Measurements from ENCODE around the gene NIPAL3. TPM values are rescaled to one million over a fixed set of nuclear protein-coding genes. Genes with fewer than 3 reads are reported as not detected.

NIPAL3 gene
- total RNA-seq, 1 donor from 2014 or later = 31.8 TPM

- intact Hi-C loops (cut with DNase I) = no loop called here
- ATAC-seq (ENCODE audit: poor library complexity) (no peak), DNase-seq (no peak)
These were observed 27.2 kb upstream of the NIPAL3 start for GRCh38 chr1:24388331-24388885.

- intact Hi-C loops (cut with DNase I) = no loop called here
- ATAC-seq (ENCODE audit: poor library complexity) = no peak
- DNase-seq = no peak
These were observed 26.3 kb upstream of the NIPAL3 start for GRCh38 chr1:24389231-24389678.

- DNase-seq (peak; percentile 86), ATAC-seq (ENCODE audit: poor library complexity) (peak; percentile 97)
- intact Hi-C loops (cut with DNase I) = no loop called here
These were observed 24.4 kb upstream of the NIPAL3 start for GRCh38 chr1:24390924-24391782.

- peak; percentile 62 for DNase-seq
- peak; percentile 90 for ATAC-seq (ENCODE audit: poor library complexity)
- intact Hi-C loops (cut with DNase I) = loop anchor here (1.0 kb wide), 1 partner anchor 191 kb away; no protein-coding TSS in a partner anchor
These were observed 23.6 kb upstream of the NIPAL3 start for GRCh38 chr1:24391882-24392603.

- no peak for DNase-seq
- ATAC-seq (ENCODE audit: poor library complexity) = no peak
- intact Hi-C loops (cut with DNase I) = loop anchor here (1.0 kb wide), 1 partner anchor 191 kb away; no protein-coding TSS in a partner anchor
These were observed 23.0 kb upstream of the NIPAL3 start for GRCh38 chr1:24392604-24392946.

- ATAC-seq (ENCODE audit: poor library complexity) (no peak), DNase-seq (no peak)
- intact Hi-C loops (cut with DNase I) = loop anchor here (1.0 kb wide), 1 partner anchor 192 kb away; no protein-coding TSS in a partner anchor
These were observed 22.5 kb upstream of the NIPAL3 start for GRCh38 chr1:24392982-24393650.

GRCh38 chr1:24393892-24394291, 21.7 kb upstream of the NIPAL3 start:
- ATAC-seq (ENCODE audit: poor library complexity) (no peak), DNase-seq (no peak)
- intact Hi-C loops (cut with DNase I) = no loop called here

GRCh38 chr1:24400065-24400464, 15.5 kb upstream of the NIPAL3 start:
- intact Hi-C loops (cut with DNase I) = no loop called here
- DNase-seq (no peak), ATAC-seq (ENCODE audit: poor library complexity) (no peak)

GRCh38 chr1:24403806-24404205, 11.8 kb upstream of the NIPAL3 start:
- ATAC-seq (ENCODE audit: poor library complexity) = no peak

GRCh38 chr1:24406788-24407187, 8.8 kb upstream of the NIPAL3 start:
- ATAC-seq (ENCODE audit: poor library complexity) = no peak
- intact Hi-C loops (cut with DNase I) = no loop called here
- DNase-seq = no peak

More at GRCh38 chr1:24403806-24404205, 11.8 kb upstream of the NIPAL3 start:
- intact Hi-C loops (cut with DNase I) = no loop called here
- DNase-seq = no peak

- intact Hi-C loops (cut with DNase I) = no loop called here
- ATAC-seq (ENCODE audit: poor library complexity) (no peak), DNase-seq (no peak)
These were observed 6.1 kb upstream of the NIPAL3 start for GRCh38 chr1:24409535-24409934.

- ATAC-seq (ENCODE audit: poor library complexity) (no peak), DNase-seq (no peak)
- intact Hi-C loops (cut with DNase I) = no loop called here
These were observed 4.9 kb upstream of the NIPAL3 start for GRCh38 chr1:24410750-24411149.

- DNase-seq = no peak
- intact Hi-C loops (cut with DNase I) = no loop called here
- ATAC-seq (ENCODE audit: poor library complexity) = no peak
These were observed 3.6 kb upstream of the NIPAL3 start for GRCh38 chr1:24411963-24412362.

GRCh38 chr1:24412408-24412807, 3.2 kb upstream of the NIPAL3 start:
- intact Hi-C loops (cut with DNase I) = no loop called here
- no peak for DNase-seq
- ATAC-seq (ENCODE audit: poor library complexity) = no peak

- DNase-seq = peak; percentile 85
- ATAC-seq (ENCODE audit: poor library complexity) = peak; percentile 80
- intact Hi-C loops (cut with DNase I) = no loop called here
These were observed 2.0 kb upstream of the NIPAL3 start, which contains the start of gene STPG1 for GRCh38 chr1:24413350-24414163. Gene STPG1, minus strand, starts transcription at chr1:24413782. Its CDS starts 12,394 bp downstream, at chr1:24401388.

GRCh38 chr1:24414775-24415333, 748 bp upstream of the NIPAL3 start:
- no peak for ATAC-seq (ENCODE audit: poor library complexity)
- peak; percentile 42 for DNase-seq
- intact Hi-C loops (cut with DNase I) = loop anchor here (5.0 kb wide), 1 partner anchor 87 kb away; the partner anchor contains the start of gene RCAN3

- DNase-seq = peak; percentile 41
- intact Hi-C loops (cut with DNase I) = loop anchor here (5.0 kb wide), 1 partner anchor 86 kb away; the partner anchor contains the start of gene RCAN3
- ATAC-seq (ENCODE audit: poor library complexity) = peak; percentile 4
These were observed 486 bp downstream of the NIPAL3 start for GRCh38 chr1:24415910-24416665.
